ENCODE results near the gene SMAD3. TPM values are rescaled to one million over a fixed set of nuclear protein-coding genes. Genes with fewer than 3 reads are reported as not detected.
A peak's percentile ranks its signal among the peaks of the same experiment; 100 is the strongest.

Gene SMAD3
- total RNA-seq, 1 experiment from 2014 or later = 89.2 TPM

DNA sequence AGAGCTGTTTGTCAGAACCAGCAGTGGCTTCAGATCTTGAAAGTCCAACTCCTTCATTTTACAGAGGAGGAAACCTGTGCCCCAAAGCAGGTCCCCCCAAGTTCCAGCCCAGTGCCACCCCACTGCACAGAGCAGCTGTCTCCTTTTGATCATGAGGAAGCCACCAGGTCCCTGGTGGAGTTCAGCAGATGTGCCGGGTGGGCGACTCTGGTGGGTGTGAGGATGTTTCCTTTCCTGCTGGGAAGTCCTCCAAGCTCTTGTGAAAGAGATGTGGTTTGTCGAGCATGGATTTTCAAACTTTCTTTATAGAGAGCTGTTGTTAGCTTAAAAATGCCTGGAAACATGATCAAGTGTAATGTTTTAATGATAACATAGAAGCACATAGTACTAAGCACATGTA lies 52.0 kb downstream of the SMAD3 start:
- H3K36me3 ChIP-seq (ENCODE audit: control insufficient read depth in 1 of 2, insufficient read depth in 2 of 2, low read length in 2 of 2) = no peaks in the 10 kb centered on the region
- no peak overlapping the region for H2AFZ ChIP-seq (ENCODE audit: low read depth, low read length, poor library complexity, severe bottlenecking)
- H3K9me2 ChIP-seq (ENCODE audit: insufficient read depth) = no peaks in the 10 kb centered on the region
- intact Hi-C loops (cut with micrococcal nuclease) = no loop called here
- H3K27me3 ChIP-seq (ENCODE audit: insufficient read depth, low read length) = no peaks in the 10 kb centered on the region
- H3K9ac ChIP-seq (ENCODE audit: low read length) = peak overlapping the region; percentile 30
- H3K9me3 ChIP-seq (ENCODE audit: control insufficient read depth in 1 of 2, insufficient read depth in 1 of 2, low read depth in 1 of 2, low read length in 2 of 2) = no peaks in the 10 kb centered on the region
- H4K20me1 ChIP-seq (ENCODE audit: insufficient read depth) = no peaks in the 10 kb centered on the region
- TF ChIP-seq POLR2AphosphoS5 (IDR thresholded peaks at IDR 0.05; ENCODE audit: low read depth, low read length) (no peak), EZH2 (IDR thresholded peaks at IDR 0.05) (no peak), TCF7L2 (IDR thresholded peaks at IDR 0.05; ENCODE audit: borderline replicate concordance, extremely low read depth, insufficient read depth, insufficient read length) (no peak), CBX3 (IDR thresholded peaks at IDR 0.05; ENCODE audit: low read depth) (no peak)
- no TSS peak for BruUV-seq (replicated peaks)
- ChIA-PET CTCF (interaction anchor here (1.2 kb wide), 1 partner anchor 8 kb away, joined by 3 read pairs; no protein-coding TSS in a partner anchor), RAD21 (ENCODE audit: low non-redundant PET in 1 of 2, low total read pairs in 2 of 2, uncharacterized antibody in 2 of 2, unreplicated experiment in 2 of 2) (no interaction called here), POLR2A (interaction anchor here (1.7 kb wide), 1 partner anchor 10 kb away, joined by 4 read pairs; no protein-coding TSS in a partner anchor)
- H3K4me2 ChIP-seq (ENCODE audit: low read length) = peak overlapping the region; percentile 55
- no peak overlapping the region for H3K27ac ChIP-seq (ENCODE audit: low read depth, low read length)
- peaks cover 96% of the 10 kb centered on the region for H3K79me2 ChIP-seq (ENCODE audit: insufficient read depth, low read length)
- H3K4me1 ChIP-seq (ENCODE audit: control insufficient read depth in 1 of 2, insufficient read depth in 2 of 2, low read length in 2 of 2) = peaks cover 83 to 96% of the 10 kb centered on the region in 2 experiments
- ATAC-seq (no peak), DNase-seq (ENCODE audit: low read depth, low spot score) (no peak)
- no peak overlapping the region for H3K4me3 ChIP-seq (replicated peaks in 1 of 2; ENCODE audit: low read depth in 1 of 2, low read length in 2 of 2)

DNA sequence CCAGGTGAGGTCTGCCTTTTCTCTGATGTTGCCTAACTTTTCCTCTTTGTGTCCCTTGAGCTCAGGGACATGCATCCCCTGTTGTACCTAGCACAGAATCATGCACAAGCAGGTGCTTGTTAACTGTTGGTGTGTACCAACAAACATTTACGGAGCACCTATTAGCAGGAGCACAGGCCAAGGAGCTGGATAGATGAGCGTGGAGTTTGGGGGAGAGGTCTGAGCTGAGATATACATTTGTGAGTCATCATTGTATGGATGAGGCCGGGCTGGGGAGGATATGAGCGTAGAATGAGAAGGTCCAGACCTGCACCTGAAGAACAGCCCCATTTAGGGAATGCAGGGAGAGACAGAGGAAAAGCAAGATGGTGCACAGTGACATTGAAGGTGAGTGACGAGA lies 53.4 kb downstream of the SMAD3 start:
- Histone ChIP-seq H3K9ac (ENCODE audit: low read length) (peak overlapping the region; percentile 2; the same call in 1 of the 2 replicates), H3K9me3 (ENCODE audit: control insufficient read depth in 1 of 2, insufficient read depth in 1 of 2, low read depth in 1 of 2, low read length in 2 of 2) (no peaks in the 10 kb centered on the region), H2AFZ (ENCODE audit: low read depth, low read length, poor library complexity, severe bottlenecking) (no peak overlapping the region), H4K20me1 (ENCODE audit: insufficient read depth) (no peaks in the 10 kb centered on the region), H3K9me2 (ENCODE audit: insufficient read depth) (no peaks in the 10 kb centered on the region), H3K27ac (ENCODE audit: low read depth, low read length) (no peak overlapping the region), H3K27me3 (ENCODE audit: insufficient read depth, low read length) (no peaks in the 10 kb centered on the region), H3K79me2 (ENCODE audit: insufficient read depth, low read length) (peaks cover 100% of the 10 kb centered on the region), H3K36me3 (ENCODE audit: control insufficient read depth in 1 of 2, insufficient read depth in 2 of 2, low read length in 2 of 2) (no peaks in the 10 kb centered on the region), H3K4me2 (ENCODE audit: low read length) (peak overlapping the region; percentile 18), H3K4me1 (ENCODE audit: control insufficient read depth in 1 of 2, insufficient read depth in 2 of 2, low read length in 2 of 2) (peaks cover 93 to 100% of the 10 kb centered on the region in 2 experiments), H3K4me3 (replicated peaks in 1 of 2; ENCODE audit: low read depth in 1 of 2, low read length in 2 of 2) (no peak overlapping the region)
- TF ChIP-seq ZFX (IDR thresholded peaks at IDR 0.05) (0 out of 2 replicates have a peak, but pooled peaks have one; percentile 17), EZH2 (IDR thresholded peaks at IDR 0.05) (no peak), ELF1 (IDR thresholded peaks at IDR 0.05; ENCODE audit: borderline replicate concordance, low read depth) (no peak)
- TF ChIP-seq, protein P1, sequence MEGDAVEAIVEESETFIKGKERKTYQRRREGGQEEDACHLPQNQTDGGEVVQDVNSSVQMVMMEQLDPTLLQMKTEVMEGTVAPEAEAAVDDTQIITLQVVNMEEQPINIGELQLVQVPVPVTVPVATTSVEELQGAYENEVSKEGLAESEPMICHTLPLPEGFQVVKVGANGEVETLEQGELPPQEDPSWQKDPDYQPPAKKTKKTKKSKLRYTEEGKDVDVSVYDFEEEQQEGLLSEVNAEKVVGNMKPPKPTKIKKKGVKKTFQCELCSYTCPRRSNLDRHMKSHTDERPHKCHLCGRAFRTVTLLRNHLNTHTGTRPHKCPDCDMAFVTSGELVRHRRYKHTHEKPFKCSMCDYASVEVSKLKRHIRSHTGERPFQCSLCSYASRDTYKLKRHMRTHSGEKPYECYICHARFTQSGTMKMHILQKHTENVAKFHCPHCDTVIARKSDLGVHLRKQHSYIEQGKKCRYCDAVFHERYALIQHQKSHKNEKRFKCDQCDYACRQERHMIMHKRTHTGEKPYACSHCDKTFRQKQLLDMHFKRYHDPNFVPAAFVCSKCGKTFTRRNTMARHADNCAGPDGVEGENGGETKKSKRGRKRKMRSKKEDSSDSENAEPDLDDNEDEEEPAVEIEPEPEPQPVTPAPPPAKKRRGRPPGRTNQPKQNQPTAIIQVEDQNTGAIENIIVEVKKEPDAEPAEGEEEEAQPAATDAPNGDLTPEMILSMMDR (IDR thresholded peaks at IDR 0.05 in 2 of 3, conservative IDR thresholded peaks at IDR 0.05 in 1 of 3; ENCODE audit: borderline replicate concordance in 1 of 3, insufficient read depth in 1 of 3, low read depth in 2 of 3, low read length in 2 of 3) = no peak
- TF ChIP-seq, protein P2, sequence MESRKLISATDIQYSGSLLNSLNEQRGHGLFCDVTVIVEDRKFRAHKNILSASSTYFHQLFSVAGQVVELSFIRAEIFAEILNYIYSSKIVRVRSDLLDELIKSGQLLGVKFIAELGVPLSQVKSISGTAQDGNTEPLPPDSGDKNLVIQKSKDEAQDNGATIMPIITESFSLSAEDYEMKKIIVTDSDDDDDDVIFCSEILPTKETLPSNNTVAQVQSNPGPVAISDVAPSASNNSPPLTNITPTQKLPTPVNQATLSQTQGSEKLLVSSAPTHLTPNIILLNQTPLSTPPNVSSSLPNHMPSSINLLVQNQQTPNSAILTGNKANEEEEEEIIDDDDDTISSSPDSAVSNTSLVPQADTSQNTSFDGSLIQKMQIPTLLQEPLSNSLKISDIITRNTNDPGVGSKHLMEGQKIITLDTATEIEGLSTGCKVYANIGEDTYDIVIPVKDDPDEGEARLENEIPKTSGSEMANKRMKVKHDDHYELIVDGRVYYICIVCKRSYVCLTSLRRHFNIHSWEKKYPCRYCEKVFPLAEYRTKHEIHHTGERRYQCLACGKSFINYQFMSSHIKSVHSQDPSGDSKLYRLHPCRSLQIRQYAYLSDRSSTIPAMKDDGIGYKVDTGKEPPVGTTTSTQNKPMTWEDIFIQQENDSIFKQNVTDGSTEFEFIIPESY (IDR thresholded peaks at IDR 0.05; ENCODE audit: extremely low read depth, insufficient replicate concordance, low read length) = no peak
- ChIA-PET CTCF (interaction anchor here (4.3 kb wide), 1 partner anchor 172 kb away, joined by 13 read pairs; no protein-coding TSS in a partner anchor), POLR2A (interaction anchor here (1.7 kb wide), 1 partner anchor 12 kb away, joined by 4 read pairs; no protein-coding TSS in a partner anchor), RAD21 (ENCODE audit: low non-redundant PET in 1 of 2, low total read pairs in 2 of 2, uncharacterized antibody in 2 of 2, unreplicated experiment in 2 of 2) (no interaction called here)
- no peak for DNase-seq (ENCODE audit: low read depth, low spot score)
- no TSS peak for BruUV-seq (replicated peaks)
- intact Hi-C loops (cut with micrococcal nuclease) = no loop called here
- no peak for ATAC-seq
